IPS-15b (cell line): ENCODE measurements around the gene LHFPL3.

Experiments
- H3K27me3 ChIP-seq: one replicate; pipeline ENCODE4 v1.6.1; 2013; ENCODE audit warnings: low read length; ENCODE audit not compliant: control insufficient read depth, insufficient read depth
- H3K36me3 ChIP-seq: one replicate; pipeline ENCODE4 v1.6.1; 2013; ENCODE audit warnings: low read length; ENCODE audit not compliant: control insufficient read depth, insufficient read depth
- H3K4me1 ChIP-seq: one replicate; pipeline ENCODE4 v1.6.1; 2013; ENCODE audit warnings: mild to moderate bottlenecking, low read length; ENCODE audit not compliant: control insufficient read depth, insufficient read depth
- H3K4me3 ChIP-seq: one replicate; pipeline ENCODE4 v1.5.1; 2013; ENCODE audit warnings: low read depth, low read length
- H3K9ac ChIP-seq: one replicate; pipeline ENCODE4 v1.6.1; 2013; ENCODE audit warnings: low read depth, mild to moderate bottlenecking, low read length
- H3K9me3 ChIP-seq: one replicate; pipeline ENCODE4 v1.6.1; 2013; ENCODE audit warnings: mild to moderate bottlenecking, low read length; ENCODE audit not compliant: control insufficient read depth, insufficient read depth

LHFPL3 gene

GRCh38 chr7:104434129-104434528 is 105.7 kb downstream of the LHFPL3 start:
- H3K4me3 ChIP-seq: no peak overlapping the region
- H3K27me3 ChIP-seq: no peaks in the 10 kb centered on the region
- no peaks in the 10 kb centered on the region for H3K36me3 ChIP-seq
- H3K9ac ChIP-seq: no peak overlapping the region
- no peaks in the 10 kb centered on the region for H3K9me3 ChIP-seq
- no peaks in the 10 kb centered on the region for H3K4me1 ChIP-seq

DNA sequence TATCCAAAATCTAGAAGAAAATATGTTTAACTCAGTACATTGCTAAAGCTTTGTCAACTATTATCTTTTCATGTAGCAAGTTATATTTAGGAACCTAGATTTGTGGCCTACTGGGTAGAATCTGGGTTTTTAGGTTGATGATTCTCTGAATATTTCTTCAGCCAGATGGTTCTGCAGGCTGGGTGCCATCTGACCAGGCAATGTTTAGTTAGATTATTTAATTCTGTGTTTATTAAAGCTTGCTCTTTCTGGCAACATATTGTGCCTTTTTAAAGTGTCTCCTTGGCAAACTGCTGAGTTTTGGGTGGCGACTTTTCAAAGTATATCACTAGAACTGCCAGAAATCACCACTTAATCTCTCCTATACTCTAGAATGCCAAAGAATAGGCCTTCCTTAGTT is 114.1 kb downstream of the LHFPL3 start:
- Histone ChIP-seq H3K36me3 (no peaks in the 10 kb centered on the region), H3K27me3 (no peaks in the 10 kb centered on the region)

GRCh38 chr7:104444017-104444416 is 115.6 kb downstream of the LHFPL3 start:
- H3K27me3 ChIP-seq: no peaks in the 10 kb centered on the region
- H3K4me3 ChIP-seq: no peak overlapping the region
- H3K9me3 ChIP-seq: no peaks in the 10 kb centered on the region
- no peaks in the 10 kb centered on the region for H3K4me1 ChIP-seq
- no peaks in the 10 kb centered on the region for H3K36me3 ChIP-seq
- no peak overlapping the region for H3K9ac ChIP-seq

More for the DNA sequence above, 114.1 kb downstream of the LHFPL3 start:
- Histone ChIP-seq H3K4me1 (no peaks in the 10 kb centered on the region), H3K4me3 (no peak overlapping the region), H3K9ac (no peak overlapping the region), H3K9me3 (no peaks in the 10 kb centered on the region)

DNA sequence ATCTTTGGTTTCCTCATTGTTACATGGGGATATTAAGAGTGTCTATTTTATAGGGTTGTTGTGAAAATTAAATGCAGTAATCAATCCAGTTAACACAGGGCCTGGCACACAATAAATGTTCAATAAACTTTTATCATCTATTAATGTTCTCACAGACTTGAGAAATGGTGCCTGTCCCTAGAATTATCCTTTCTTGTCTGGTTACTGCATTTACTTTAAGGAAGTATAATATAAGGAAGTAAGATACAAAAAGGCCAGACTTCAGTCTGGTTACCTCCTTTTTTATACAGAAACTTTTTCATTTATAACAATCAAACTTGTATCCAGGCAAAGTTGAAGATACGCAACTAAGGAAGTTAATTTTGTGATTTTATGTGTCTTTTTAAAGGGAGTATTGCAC is 117.0 kb downstream of the LHFPL3 start:
- Histone ChIP-seq H3K36me3 (no peaks in the 10 kb centered on the region), H3K9ac (no peak overlapping the region), H3K4me1 (no peaks in the 10 kb centered on the region), H3K27me3 (no peaks in the 10 kb centered on the region), H3K9me3 (no peaks in the 10 kb centered on the region), H3K4me3 (no peak overlapping the region)

- Histone ChIP-seq H3K9ac (no peak overlapping the region), H3K9me3 (peaks cover 3% of the 10 kb centered on the region), H3K27me3 (no peaks in the 10 kb centered on the region), H3K36me3 (no peaks in the 10 kb centered on the region), H3K4me1 (no peaks in the 10 kb centered on the region), H3K4me3 (no peak overlapping the region)
Measured at GRCh38 chr7:104450861-104451260, 122.5 kb downstream of the LHFPL3 start.

DNA sequence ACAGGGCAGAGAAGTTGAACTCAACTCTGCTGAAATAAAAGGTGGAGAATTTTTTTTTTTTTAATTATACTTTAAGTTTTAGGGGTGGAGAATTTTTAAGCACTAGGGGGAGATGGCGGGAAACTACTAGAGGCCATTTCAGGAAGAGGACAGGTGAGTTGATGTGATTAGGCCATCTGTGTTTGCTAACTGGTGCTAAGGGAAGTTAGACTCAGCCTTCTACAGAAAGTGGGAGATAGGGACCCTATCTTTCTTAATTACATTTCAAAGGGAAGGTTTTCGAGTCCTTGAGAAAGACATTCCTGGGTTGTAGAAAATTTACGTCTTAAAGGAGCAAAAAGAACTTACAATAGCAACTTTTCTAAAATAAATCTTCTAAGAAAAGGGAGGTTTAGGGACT is 124.8 kb downstream of the LHFPL3 start:
- no peaks in the 10 kb centered on the region for H3K27me3 ChIP-seq
- peaks cover 3% of the 10 kb centered on the region for H3K9me3 ChIP-seq
- H3K9ac ChIP-seq: no peak overlapping the region
- H3K4me1 ChIP-seq: no peaks in the 10 kb centered on the region
- no peaks in the 10 kb centered on the region for H3K36me3 ChIP-seq
- no peak overlapping the region for H3K4me3 ChIP-seq

DNA sequence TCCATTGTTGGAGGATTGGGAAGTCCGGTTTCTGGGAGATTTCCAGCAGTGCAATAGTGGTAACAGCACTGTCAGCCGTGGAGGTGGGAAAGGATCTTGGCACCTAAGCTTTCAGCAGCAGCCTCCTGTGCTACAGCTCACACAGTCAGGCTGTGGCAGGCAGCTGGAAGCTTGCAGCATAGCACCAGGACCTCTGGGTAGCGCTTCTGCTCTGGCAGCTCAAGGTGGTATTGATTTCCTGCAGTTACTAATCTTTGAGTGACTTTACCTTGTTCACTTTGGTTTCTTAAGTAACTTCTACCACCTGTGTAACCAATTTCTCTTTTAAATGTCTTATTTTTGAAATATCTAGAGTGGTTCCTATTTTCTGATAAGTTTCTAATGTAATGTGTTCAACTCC is 130.5 kb downstream of the LHFPL3 start:
- no peak overlapping the region for H3K9ac ChIP-seq

DNA sequence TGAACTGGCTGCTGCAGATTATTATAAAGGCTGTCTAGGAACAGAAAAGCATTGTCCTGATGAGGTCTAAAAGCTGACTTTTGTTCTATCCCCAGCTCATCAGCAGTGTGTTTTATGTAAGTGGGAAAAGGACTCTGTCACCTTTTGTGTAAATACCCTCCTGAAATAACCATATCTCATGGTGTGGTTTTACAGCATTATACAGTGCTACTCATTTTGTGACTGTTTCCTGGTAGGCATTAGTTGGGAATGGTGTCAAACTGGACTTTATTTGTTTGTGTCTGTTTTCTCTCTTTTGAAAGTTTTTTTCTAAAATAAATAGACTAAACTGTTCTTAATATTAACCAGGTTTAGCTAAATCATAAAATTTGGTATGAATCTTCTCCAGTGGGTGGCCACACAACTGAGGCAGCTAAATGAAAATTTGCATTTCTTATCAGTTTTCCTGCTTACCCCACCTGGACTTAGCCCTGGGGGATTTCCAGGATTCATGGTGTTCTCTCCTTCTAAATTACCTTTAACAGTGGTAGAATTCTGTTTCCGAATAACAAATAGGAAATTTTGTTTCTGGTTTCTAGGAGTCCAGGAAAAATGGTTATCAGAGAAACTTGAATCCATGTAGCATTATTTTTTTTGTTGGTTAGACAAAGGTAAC is 140.9 kb downstream of the LHFPL3 start:
- Histone ChIP-seq H3K4me3 (no peak overlapping the region), H3K9me3 (peaks cover 3% of the 10 kb centered on the region), H3K4me1 (no peaks in the 10 kb centered on the region), H3K9ac (no peak overlapping the region), H3K36me3 (no peaks in the 10 kb centered on the region), H3K27me3 (no peaks in the 10 kb centered on the region)

More for the DNA sequence above, 130.5 kb downstream of the LHFPL3 start:
- no peak overlapping the region for H3K4me3 ChIP-seq
- H3K9me3 ChIP-seq: peaks cover 3% of the 10 kb centered on the region
- H3K4me1 ChIP-seq: no peaks in the 10 kb centered on the region
- no peaks in the 10 kb centered on the region for H3K27me3 ChIP-seq
- no peaks in the 10 kb centered on the region for H3K36me3 ChIP-seq

DNA sequence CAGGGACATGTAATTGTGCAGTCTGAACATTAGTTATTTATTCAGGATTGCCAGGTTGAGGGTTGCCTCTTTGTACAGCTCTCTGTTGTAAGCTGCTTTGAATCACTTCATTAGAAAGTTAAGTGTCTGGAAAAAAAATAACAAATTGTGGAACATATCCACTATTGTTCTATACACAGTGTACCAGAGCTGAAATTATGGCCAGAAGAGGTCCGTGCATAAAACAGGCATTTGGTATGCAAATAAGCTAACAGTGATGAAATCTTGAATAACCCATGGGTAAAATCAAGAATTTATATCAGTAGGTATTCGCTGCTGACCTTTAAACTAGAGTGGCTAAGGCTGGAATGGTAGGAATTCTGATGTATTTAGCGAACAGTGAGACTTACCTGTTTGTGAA is 152.1 kb downstream of the LHFPL3 start:
- Histone ChIP-seq H3K9ac (no peak overlapping the region), H3K4me1 (no peaks in the 10 kb centered on the region), H3K36me3 (no peaks in the 10 kb centered on the region), H3K27me3 (no peaks in the 10 kb centered on the region), H3K4me3 (no peak overlapping the region), H3K9me3 (no peaks in the 10 kb centered on the region)

- H3K36me3 ChIP-seq: no peaks in the 10 kb centered on the region
- no peaks in the 10 kb centered on the region for H3K4me1 ChIP-seq
- no peaks in the 10 kb centered on the region for H3K27me3 ChIP-seq
- no peak overlapping the region for H3K4me3 ChIP-seq
- H3K9ac ChIP-seq: no peak overlapping the region
- no peaks in the 10 kb centered on the region for H3K9me3 ChIP-seq
Measured at GRCh38 chr7:104482362-104483037, 154.1 kb downstream of the LHFPL3 start.

- no peaks in the 10 kb centered on the region for H3K27me3 ChIP-seq
- no peaks in the 10 kb centered on the region for H3K4me1 ChIP-seq
- H3K9me3 ChIP-seq: no peaks in the 10 kb centered on the region
- H3K36me3 ChIP-seq: no peaks in the 10 kb centered on the region
- no peak overlapping the region for H3K9ac ChIP-seq
- H3K4me3 ChIP-seq: no peak overlapping the region
Measured at GRCh38 chr7:104486931-104487330, 158.5 kb downstream of the LHFPL3 start.

DNA sequence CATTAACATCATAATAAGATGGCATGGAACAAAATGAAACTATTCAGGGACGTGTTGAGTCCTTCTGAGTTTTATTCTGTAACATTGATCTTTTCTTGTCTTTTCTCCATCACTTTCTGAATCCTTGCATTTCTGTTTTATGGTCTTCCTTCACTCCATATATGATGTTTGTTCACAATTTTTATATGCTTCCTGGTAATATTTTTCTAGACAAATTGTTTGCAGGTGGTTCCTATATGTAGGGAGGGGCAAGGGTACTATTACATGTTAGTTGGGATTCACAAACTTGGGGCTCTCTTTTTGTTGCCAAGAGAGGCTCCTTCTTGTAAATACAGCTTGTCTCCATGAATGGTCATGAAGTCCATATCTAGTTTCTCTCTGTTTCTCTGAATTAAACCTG is 159.2 kb downstream of the LHFPL3 start:
- no peaks in the 10 kb centered on the region for H3K27me3 ChIP-seq
- no peak overlapping the region for H3K9ac ChIP-seq
- no peak overlapping the region for H3K4me3 ChIP-seq
- H3K9me3 ChIP-seq: no peaks in the 10 kb centered on the region
- H3K4me1 ChIP-seq: no peaks in the 10 kb centered on the region
- no peaks in the 10 kb centered on the region for H3K36me3 ChIP-seq
